ENCODE results near the gene MAGEB1.

Gene MAGEB1

GRCh38 chrX:30246769-30247489 lies at the start of gene MAGEB1:
Gene MAGEB1 (plus strand): TSS chrX:30247146. CDS start chrX:30250494, 3,348 bp downstream.
- DNase-seq = no peak

DNA sequence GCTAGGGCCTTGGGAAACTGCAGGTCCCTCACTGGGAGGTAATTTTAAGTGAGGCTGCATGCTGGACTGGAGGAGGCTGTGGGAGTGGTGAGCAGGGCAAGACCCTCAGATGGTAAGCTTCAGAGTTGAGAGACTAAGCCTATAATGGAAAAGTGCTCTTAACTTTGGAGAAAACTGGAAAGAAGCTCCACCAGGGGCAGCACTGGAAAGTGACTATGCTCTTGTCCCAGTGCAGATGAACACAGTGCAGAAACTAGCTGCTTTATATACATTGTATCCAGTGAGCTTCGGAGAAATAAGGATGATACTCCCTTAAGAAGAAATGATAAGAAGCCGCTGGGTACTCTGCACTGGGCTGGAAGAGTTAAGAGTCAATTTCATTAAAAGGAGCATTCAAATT lies 34.8 kb upstream of the MAGEB1 start:
- DNase-seq = no peak

- peak; percentile 2 for DNase-seq
These were observed 31.5 kb upstream of the MAGEB1 start, which contains the start of gene MAGEB2 for GRCh38 chrX:30215357-30215843. Gene MAGEB2 (plus strand): TSS chrX:30215563. CDS start chrX:30218581, 3,018 bp downstream.

GRCh38 chrX:30217465-30217864 lies 29.5 kb upstream of the MAGEB1 start:
- DNase-seq = no peak

- no peak for DNase-seq
These were observed 27.6 kb upstream of the MAGEB1 start for GRCh38 chrX:30219372-30219771.

GRCh38 chrX:30220661-30221060 lies 26.3 kb upstream of the MAGEB1 start:
- no peak for DNase-seq

- no peak for DNase-seq
These were observed 22.4 kb upstream of the MAGEB1 start for GRCh38 chrX:30224536-30224935.

GRCh38 chrX:30228526-30228925 lies 18.4 kb upstream of the MAGEB1 start:
- DNase-seq = no peak

- no peak for DNase-seq
These were observed 16.6 kb upstream of the MAGEB1 start, which contains the start of gene MAGEB3 for GRCh38 chrX:30230395-30230794. Gene MAGEB3 (plus strand): TSS chrX:30230657. CDS start chrX:30235925, 5,268 bp downstream.

GRCh38 chrX:30241724-30242415 lies 5.1 kb upstream of the MAGEB1 start, which contains the start of gene MAGEB4:
Gene MAGEB4 (plus strand): TSS chrX:30242000. CDS start chrX:30242136, 136 bp downstream.
- no peak for DNase-seq

- DNase-seq = no peak
These were observed 1.9 kb downstream of the MAGEB1 start for GRCh38 chrX:30248854-30249253.

- DNase-seq = no peak
These were observed 6.3 kb downstream of the MAGEB1 start for GRCh38 chrX:30253257-30253656.

DNA sequence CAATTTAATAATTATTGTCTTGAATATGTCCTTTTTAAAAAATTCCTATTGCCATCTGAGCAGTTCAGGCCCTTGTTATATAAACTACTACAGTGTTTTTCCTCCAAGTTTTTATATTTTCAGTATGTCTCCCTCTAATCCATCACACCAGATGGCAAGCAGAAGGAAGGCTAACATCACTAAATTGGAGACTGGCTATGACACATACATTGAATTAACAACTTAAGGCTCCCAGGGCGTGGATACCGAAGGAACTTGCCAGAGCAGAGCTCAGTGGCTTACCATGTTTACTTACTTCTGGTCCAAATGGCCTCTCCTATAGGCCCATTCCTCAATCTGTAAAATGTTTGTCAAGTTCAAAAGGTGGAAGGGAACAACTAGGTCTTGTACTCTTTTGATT lies 13.0 kb downstream of the MAGEB1 start:
- DNase-seq = no peak

- no peak for DNase-seq
These were observed 14.1 kb downstream of the MAGEB1 start for GRCh38 chrX:30261012-30261411.

DNA sequence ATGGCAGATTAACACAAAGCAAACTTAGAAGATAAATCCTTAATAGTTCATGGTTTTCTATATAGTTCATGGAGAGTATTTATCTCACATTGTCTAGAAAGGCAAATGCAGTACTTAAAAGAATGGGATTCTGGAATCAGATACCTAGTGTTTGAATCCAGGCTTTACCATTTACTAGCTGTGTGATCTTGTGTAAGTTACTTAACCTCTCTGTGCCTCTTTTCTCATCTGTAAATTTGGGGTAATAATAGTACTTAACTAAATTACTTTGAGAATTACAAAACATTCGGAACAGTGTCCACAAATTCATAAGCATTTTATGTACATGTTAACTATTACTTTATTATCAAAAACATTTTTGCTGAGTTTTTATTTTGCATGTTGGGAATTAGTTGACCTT lies 15.8 kb downstream of the MAGEB1 start:
- DNase-seq = no peak

- DNase-seq = no peak
These were observed 23.7 kb downstream of the MAGEB1 start for GRCh38 chrX:30270639-30271038.

DNA sequence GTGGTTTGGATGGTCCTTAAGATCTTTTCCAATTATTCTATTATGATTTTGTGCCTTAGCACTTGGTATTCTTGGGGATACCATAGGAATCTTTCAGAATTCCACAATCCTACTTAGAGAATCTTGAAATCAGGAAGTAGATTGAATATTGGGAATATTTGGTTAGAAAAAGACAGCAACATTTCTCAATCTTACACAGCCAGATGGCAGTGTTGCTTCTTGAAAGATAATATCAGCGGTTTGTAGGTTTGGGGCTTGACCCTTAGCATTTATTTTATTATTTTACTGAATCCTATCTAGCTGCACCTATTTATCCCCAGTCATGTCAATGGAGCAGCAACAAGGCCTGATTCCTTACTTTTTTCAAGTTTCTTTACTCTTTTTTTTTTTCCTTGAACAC lies 28.6 kb downstream of the MAGEB1 start:
- DNase-seq = no peak

GRCh38 chrX:30278365-30278764 lies 31.4 kb downstream of the MAGEB1 start:
- DNase-seq = no peak

GRCh38 chrX:30280428-30280827 lies 33.5 kb downstream of the MAGEB1 start:
- DNase-seq = no peak

GRCh38 chrX:30282527-30282926 lies 35.6 kb downstream of the MAGEB1 start:
- DNase-seq = no peak

DNA sequence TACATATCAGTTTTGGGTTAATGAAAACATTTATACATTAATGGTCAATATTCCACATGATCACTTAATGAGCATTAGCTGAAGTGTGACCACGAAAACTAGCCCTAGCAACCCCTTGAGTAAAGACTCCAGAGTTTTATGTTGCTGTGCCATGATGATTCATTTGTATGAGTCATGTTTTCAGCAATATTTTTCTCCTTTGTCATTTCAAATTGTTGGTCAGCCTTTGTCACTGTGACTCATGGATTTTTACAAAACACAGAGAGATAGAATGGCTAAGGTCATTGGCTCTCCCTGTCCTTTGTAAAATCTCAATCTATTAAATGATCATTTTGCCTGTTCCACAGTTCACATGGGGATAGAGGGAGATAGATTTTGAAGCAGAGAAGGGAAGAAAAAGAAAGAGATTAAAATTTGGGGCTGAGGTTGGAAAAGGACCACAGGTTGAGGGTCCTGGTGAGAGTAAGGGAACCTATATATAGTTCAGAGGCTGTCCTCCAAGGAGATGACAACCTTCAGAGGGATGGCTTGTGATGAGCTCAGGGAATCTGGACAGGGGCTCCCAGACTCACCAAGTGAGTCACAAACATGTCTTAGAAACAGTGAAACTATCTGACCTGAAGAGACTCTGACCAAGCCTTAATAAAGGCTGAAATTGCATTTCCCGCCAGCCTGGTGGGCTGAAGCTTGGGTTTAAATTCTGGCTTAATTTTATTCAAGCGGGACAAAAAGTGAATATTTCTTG lies 36.7 kb downstream of the MAGEB1 start:
- DNase-seq = peak; percentile 27

DNA sequence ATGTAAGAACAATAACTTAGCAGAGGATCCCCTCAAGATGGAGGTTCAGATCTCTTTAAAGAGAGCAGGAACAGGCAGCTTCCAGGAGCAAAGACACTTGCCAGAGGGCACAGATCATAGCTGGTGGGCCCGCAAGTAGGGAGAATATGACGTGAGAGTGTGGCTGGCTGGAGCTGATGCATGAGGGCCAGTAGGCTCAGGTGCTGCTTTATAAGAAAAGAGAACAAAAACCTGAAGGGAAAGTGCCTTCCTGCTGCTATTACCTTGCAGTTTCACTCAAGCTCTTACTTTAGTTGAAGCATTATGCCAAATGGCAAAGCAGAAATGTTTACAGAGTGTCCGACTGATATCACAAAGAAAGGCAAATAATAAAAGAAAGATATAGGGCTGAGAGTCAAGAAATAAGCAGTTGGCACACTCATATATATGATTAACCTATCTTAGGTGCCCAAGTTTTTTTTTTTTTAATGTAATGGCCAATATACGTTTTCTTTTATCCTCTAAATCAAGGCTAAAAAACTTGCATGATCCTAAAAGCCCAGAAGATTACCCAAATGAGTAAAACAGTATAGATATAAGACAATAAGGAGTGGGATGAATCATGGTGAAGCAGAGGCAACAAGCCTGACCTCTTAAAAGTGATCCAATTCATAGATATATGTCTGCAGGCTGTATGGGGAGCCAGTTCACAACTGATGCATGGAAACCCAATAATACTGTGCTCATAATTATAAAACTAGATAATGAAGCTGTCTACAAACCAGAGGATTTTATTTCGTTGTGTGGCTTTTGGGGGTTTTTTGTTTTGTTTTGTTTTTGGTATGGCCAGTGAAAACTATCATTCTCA lies 49.7 kb downstream of the MAGEB1 start:
- DNase-seq = peak; percentile 12

All from activated CD4-positive, alpha-beta T cell treated with anti-CD3 and anti-CD28 coated beads, Interleukin-2, amount 50 U/mL, for 16 hours (primary cell).